NB4 (cell line): ENCODE data around the gene DNAJC1.

Experiments
- DNase-seq: peaks from one replicate; pipeline ENCODE4 v3.0.0; 2010; ENCODE audit warnings: low read depth
- H3K4me3 ChIP-seq: one replicate; pipeline ENCODE4 v1.5.1; 2011; ENCODE audit warnings: mild to moderate bottlenecking, low read depth, low read length, moderate library complexity
- MYC ChIP-seq: IDR thresholded peaks from 2 replicates; pipeline ENCODE4 v1.6.1; 2011; ENCODE audit warnings: low read depth, low read length
- POLR2A ChIP-seq: IDR thresholded peaks from 2 replicates; pipeline ENCODE4 v1.6.1; 2011; ENCODE audit warnings: mild to moderate bottlenecking; ENCODE audit not compliant: insufficient read length; ENCODE audit errors: extremely low read depth
- TF ChIP-seq, protein P1 (sequence below): IDR thresholded peaks from one replicate; pipeline ENCODE4 v1.5.1; 2012; ENCODE audit warnings: low read depth, low read length
- TF ChIP-seq, protein P2 (sequence below): IDR thresholded peaks from 2 replicates; pipeline ENCODE4 v1.6.1; 2011; ENCODE audit warnings: low read depth, low read length

The DNAJC1 gene

DNA sequence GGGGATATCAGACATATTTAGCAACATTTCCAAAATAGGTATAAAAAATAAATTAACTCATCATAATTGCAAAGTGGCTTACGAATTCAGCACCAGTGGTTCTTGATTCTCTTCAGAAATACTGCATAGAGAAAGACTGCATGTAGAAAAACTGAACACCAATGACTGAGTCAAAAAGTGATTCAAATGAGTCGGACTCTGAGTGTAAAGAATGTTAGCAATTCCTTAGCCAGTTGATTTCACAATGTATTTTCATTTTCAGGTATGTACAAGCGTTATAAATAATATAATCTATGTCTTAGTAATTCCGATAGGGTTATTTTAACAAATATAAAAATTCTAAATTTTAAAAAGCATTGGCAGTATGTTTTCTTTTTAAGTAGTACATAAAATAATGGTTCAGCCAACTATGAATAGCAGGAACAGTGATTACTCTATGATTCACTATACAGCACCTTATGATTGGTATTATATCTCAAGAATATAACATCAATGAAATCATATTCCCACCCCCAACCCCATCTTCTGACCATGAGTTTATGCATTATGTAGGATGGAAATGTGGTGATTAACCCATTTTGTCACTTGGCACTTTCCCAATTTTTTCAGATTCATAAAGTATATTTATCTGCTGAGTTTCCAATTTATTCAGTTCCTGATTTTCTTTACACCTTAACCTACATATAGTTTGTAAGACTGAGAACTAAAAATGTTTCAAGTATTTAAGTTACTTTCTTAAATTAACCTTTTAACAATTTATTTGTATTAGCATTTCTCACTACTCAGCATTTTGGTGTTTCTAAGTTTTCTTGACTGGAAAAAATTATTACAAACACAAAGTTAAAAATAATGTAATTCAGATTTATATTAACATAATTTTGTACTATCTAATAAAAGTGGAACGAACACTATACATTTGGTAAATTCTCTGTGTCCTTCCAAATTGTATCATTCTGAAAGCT is 33.9 kb downstream of the DNAJC1 start:
- TF ChIP-seq POLR2A, result no peak
- no peak for TF ChIP-seq MYC
- TF ChIP-seq, protein P1, sequence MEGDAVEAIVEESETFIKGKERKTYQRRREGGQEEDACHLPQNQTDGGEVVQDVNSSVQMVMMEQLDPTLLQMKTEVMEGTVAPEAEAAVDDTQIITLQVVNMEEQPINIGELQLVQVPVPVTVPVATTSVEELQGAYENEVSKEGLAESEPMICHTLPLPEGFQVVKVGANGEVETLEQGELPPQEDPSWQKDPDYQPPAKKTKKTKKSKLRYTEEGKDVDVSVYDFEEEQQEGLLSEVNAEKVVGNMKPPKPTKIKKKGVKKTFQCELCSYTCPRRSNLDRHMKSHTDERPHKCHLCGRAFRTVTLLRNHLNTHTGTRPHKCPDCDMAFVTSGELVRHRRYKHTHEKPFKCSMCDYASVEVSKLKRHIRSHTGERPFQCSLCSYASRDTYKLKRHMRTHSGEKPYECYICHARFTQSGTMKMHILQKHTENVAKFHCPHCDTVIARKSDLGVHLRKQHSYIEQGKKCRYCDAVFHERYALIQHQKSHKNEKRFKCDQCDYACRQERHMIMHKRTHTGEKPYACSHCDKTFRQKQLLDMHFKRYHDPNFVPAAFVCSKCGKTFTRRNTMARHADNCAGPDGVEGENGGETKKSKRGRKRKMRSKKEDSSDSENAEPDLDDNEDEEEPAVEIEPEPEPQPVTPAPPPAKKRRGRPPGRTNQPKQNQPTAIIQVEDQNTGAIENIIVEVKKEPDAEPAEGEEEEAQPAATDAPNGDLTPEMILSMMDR, result no peak
- TF ChIP-seq, protein P2, sequence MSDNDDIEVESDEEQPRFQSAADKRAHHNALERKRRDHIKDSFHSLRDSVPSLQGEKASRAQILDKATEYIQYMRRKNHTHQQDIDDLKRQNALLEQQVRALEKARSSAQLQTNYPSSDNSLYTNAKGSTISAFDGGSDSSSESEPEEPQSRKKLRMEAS, result no peak
- no peak overlapping the region for H3K4me3 ChIP-seq
- no peak for DNase-seq

DNA sequence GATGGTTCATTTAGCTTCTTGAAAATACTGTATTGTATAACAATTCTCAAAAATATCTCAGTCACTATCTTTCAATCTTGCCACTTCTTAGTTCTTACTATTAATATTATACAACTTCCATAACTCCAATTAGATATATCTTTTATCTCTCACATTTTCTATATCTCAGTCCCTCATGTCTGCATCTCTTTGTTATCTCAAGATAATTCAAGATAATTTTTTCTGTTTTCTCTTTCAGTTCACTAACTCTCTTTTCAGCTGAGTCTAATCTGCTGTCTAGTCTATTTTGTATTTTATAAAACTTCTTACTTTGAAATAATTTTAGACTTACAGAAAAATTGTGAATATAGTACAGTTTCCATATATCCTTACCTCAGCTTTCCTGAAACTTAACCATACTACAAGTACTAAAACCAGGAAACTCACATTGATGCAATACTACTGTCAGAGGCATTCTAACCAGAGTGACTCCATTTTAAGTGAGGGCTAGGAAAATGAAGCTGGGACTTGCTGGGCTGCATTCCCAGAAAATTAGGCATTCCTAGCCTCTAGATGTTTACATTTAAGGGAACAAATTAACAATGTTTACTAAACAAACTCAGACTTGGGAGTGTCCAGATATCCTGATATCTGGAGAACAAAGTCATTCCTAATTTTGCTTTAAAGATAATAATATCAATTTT is 38.4 kb downstream of the DNAJC1 start:
- H3K4me3 ChIP-seq, result no peak overlapping the region
- TF ChIP-seq MYC, result no peak
- TF ChIP-seq, protein P1, result no peak
- TF ChIP-seq, protein P2, result no peak
- TF ChIP-seq POLR2A, result no peak
- DNase-seq, result no peak

DNA sequence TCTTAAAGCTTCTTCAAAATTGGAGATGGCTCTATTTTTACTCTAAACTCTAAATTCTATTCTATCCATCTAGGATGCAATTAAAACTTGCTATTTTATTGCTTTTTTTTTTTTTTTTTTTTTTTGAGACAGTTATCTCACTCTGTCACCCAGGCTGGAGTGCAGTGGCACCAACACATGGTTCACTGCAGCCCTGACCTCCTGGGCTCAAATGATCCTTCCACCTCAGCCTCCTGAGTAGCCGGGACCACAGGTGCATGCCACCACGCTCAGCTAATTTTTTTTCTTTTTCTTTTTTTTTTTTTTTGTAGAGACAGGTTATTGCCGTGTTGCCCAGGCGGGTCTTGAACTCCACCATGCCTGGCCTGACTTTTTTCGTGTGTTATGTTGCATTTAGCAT is 41.2 kb downstream of the DNAJC1 start:
- no peak overlapping the region for H3K4me3 ChIP-seq
- DNase-seq, result no peak
- no peak for TF ChIP-seq MYC
- TF ChIP-seq POLR2A, result no peak

DNA sequence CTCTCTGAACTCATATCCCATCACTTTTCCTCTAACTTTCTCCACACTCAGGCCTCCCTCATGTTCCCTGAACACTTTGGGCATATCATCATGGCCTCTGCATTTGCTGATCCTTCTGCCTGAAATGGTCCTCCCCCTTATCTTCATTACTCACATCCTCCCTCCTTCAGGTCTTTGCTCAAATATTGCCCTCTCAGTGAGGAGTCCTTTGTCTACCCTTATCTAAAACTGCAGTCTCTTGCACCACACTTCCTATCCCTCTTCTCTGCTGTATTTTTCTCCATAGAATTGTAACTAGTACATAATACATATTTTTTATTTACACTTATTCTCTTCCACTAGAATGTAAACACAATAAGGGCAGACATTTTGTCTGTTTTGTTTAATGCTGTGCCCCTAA is 41.7 kb downstream of the DNAJC1 start:
- peak; percentile 35 for DNase-seq
- no peak overlapping the region for H3K4me3 ChIP-seq
- TF ChIP-seq, protein P2, result no peak
- no peak for TF ChIP-seq POLR2A
- TF ChIP-seq, protein P1, result no peak
- TF ChIP-seq MYC, result no peak

DNA sequence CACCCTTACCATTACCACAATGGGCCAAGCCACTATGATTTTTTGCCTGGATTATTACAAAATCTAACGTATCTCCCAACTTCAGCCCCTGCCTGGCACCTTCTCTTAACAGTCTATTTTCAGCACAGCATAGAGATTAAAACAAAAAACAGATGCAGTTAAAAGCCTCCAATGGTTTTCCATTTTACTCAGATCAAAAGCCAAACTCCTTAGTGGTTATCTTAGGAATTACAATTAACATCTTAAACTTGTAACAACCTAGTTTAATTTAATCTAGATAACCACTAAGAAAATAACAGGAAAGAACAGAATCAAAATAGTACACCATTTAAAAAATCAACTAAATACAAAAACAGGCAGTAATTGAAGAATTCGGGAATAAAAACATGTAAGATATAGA is 43.5 kb downstream of the DNAJC1 start:
- no peak overlapping the region for H3K4me3 ChIP-seq
- no peak for DNase-seq
- TF ChIP-seq, protein P1, result no peak
- TF ChIP-seq POLR2A, result no peak
- TF ChIP-seq, protein P2, result no peak
- no peak for TF ChIP-seq MYC

DNA sequence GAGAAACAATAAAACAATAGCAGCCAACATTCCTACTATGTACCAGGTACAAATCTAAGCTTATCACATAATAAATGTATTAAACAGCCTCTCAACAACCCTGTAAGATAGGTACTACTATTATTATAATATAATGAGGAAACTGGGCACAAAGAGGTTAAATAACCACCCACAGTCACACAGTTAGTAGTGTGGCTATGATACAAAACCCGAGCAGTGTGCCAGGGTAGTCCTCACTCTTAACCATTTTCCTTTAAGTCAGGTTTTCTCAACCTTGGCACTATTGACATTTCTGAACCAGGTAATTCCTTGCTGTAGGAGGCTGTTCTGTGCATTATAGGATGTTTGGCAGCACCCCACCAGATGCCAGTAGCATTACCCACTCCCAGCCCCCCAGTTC is 48.8 kb downstream of the DNAJC1 start:
- H3K4me3 ChIP-seq, result no peak overlapping the region
- DNase-seq, result no peak
- TF ChIP-seq MYC (no peak), POLR2A (no peak)
- TF ChIP-seq, protein P2, result no peak
- TF ChIP-seq, protein P1, result no peak
